AG09309 (cell line): ENCODE results near the gene EPB41L1.
A peak's percentile ranks its signal among the peaks of the same experiment; 100 is the strongest.

Experiments
- DNase-seq: peaks from one replicate; pipeline ENCODE4 v3.0.0-alpha.2; 2010; ENCODE audit warnings: low read depth
- H3K4me3 ChIP-seq: 2 replicates; pipeline ENCODE4 v1.5.1; 2011; ENCODE audit warnings: mild to moderate bottlenecking, low read depth, low read length, moderate library complexity; ENCODE audit not compliant: control insufficient read depth
- TF ChIP-seq, protein P1 (sequence below): IDR thresholded peaks from 2 replicates; pipeline ENCODE4 v1.5.1; 2011; ENCODE audit warnings: mild to moderate bottlenecking, low read depth, low read length, inconsistent platforms; ENCODE audit not compliant: insufficient read depth, control insufficient read depth; ENCODE audit errors: missing control alignments

EPB41L1 gene

GRCh38 chr20:36110994-36111393 is 43.5 kb upstream of the EPB41L1 start:
- DNase-seq = no peak
- TF ChIP-seq, protein P1, sequence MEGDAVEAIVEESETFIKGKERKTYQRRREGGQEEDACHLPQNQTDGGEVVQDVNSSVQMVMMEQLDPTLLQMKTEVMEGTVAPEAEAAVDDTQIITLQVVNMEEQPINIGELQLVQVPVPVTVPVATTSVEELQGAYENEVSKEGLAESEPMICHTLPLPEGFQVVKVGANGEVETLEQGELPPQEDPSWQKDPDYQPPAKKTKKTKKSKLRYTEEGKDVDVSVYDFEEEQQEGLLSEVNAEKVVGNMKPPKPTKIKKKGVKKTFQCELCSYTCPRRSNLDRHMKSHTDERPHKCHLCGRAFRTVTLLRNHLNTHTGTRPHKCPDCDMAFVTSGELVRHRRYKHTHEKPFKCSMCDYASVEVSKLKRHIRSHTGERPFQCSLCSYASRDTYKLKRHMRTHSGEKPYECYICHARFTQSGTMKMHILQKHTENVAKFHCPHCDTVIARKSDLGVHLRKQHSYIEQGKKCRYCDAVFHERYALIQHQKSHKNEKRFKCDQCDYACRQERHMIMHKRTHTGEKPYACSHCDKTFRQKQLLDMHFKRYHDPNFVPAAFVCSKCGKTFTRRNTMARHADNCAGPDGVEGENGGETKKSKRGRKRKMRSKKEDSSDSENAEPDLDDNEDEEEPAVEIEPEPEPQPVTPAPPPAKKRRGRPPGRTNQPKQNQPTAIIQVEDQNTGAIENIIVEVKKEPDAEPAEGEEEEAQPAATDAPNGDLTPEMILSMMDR = no peak
- no peak overlapping the region for H3K4me3 ChIP-seq

DNA sequence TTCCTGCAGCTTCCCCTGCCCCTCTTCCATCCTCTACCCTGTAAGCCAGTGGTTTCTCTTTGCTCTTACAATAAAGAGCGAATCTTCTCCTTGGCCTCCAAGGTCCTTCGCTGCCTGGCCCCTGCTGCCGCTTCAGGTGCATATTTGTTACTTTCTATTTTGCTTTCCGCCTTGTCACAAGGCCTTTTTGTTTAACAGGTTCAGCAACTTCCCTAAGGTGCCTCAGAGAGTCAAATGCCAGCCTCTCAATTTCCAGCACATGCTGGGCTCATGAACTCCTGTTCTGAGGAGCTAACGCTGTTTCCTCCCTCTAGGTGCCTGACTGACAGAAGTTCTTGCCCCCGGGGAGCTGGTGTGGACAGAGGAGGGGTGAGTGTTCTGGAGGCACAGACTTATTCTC is 42.4 kb upstream of the EPB41L1 start:
- H3K4me3 ChIP-seq = no peak overlapping the region
- no peak for DNase-seq

DNA sequence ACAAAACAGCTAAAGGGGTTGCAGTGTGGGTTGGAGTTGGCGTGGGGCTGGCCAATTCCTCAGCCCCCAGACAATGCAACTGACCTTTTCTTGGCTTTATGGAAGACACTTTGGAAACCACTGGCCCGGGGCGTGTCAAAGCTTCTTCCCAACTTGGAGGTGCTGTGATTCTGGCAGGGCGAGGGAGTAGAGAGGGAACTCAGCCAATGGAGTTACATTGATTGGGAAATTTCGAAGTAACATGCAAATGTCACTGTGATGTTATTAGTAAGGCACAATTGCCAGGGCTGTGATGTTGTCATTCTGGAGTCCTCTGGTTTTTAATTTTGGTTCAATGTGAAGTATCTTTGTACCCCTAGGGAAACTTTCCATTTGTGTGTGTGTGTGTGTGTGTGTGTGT is 41.5 kb upstream of the EPB41L1 start:
- no peak for DNase-seq
- H3K4me3 ChIP-seq = no peak overlapping the region
- TF ChIP-seq, protein P1 = no peak

More for the DNA sequence above, 42.4 kb upstream of the EPB41L1 start:
- TF ChIP-seq, protein P1 = no peak

DNA sequence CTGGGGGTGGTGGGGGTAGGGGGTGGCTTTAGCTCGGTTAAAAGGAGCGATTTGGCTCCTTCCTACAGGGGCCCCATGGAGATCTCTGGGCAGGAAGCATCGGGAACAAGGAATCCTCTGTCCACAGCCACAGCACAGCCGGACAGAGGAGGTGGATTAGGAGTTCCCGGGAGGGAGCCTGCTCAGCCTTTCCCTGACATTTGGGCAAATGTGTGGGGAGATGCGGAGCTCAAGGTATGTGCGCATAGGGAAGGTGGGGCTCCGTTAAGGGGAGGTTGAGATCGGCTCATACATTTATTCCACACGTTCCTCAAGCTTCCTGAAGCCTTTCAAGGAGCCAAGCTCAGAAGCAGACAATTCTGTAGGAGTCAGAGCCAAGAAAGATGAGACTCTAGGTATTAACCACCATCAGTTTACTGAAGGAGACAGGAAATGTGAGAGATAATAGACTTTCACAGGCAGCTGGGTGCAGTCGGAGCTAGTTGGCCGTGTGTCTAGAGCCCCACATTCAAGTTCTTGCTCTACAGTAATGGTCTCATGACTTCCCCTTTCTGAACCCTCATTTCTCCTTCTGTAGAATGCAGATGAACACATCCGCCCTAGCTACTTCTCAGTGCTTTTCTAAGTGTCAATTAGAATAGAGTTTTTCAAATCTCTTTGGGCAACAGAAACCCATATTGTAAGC is 40.8 kb upstream of the EPB41L1 start:
- H3K4me3 ChIP-seq = no peak overlapping the region
- no peak for DNase-seq
- TF ChIP-seq, protein P1 = no peak

DNA sequence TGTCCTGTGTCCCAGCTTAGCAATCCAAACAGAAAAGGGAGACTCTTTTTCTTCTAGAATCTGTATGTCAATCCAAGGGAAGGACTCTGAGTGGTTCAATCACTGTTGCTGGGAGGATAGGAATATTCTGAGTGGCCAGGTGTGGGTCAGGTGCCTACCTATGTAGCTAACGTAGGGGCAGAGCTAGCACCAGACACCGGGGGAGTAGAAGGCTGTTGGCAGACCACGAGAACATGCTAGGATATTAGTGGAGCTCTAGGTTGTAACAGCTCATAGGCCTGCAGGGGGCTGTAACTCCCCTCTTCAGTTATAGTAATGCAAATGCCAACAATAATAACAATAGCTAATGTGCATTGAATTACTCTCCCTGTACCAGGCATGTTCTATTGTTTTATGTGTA is 39.8 kb upstream of the EPB41L1 start:
- H3K4me3 ChIP-seq = no peak overlapping the region
- TF ChIP-seq, protein P1 = no peak
- DNase-seq = no peak

DNA sequence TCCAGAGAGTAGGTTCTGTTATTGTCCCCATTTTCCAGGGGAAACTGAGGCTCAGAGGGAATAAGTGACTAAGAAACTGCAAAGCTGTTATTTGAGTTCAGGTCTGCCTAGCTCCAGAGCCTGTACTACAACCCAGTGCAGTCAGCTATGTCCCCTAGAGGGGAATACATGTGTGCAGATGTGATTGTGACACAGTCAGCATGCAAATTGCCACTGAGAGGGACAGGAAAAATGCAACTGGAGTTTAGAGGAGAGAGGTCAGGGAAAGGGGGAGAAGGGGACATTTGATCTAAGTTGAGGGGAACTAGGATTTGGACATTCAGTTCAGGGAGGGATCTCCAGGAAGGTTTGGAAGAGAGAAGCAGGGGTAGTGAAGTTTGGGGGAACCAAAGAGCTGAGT is 38.6 kb upstream of the EPB41L1 start:
- no peak overlapping the region for H3K4me3 ChIP-seq
- TF ChIP-seq, protein P1 = no peak
- DNase-seq = no peak

DNA sequence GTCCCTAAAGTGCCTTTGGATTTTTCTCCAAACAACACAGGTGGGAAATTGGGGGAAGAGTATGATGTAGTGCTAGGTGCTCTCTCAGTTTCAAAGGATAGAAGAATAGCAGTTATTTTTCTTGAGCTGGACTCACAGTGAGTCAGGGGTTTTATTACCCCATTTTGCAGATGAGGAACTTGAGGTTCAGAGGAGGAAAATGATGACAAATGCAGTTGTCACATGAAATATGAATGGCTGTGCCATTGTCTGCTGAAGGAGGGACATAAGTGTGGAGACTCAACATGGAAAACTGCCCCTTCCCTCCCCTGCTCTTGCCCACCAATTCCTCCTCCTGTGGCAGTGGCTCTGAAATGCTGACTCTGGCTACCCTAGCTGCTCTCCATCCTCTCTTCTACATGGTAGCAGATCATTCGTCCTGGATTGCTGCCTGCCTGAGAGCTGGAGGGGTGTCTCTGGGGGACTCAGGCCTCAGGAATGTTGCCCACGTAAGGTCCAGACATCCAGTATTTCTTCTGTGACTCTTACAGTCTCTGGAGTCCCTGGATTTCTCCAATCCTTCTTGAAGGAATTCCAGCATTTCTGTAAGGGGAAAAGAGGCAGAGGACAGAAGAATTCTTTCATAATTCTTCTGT is 37.6 kb upstream of the EPB41L1 start:
- H3K4me3 ChIP-seq = no peak overlapping the region
- TF ChIP-seq, protein P1 = no peak
- peak; percentile 61 for DNase-seq
